Spinal cord (tissue), 10 donors: ENCODE results near the gene FBXW4. TPM values are rescaled to one million over a fixed set of nuclear protein-coding genes. Genes with fewer than 3 reads are reported as not detected.

Source experiments
- DNase-seq, 6 donors: peaks; one replicate each; pipeline versions ENCODE4 v3.0.0 to v3.0.0-alpha.2; 2013 to 2015; ENCODE audit warnings: low spot score in 6 of 6, low read depth in 4 of 6
- H3K27ac ChIP-seq: one replicate; pipeline ENCODE4 v1.5.1; 2013; ENCODE audit warnings: low read depth, low read length, control low read depth
- H3K27me3 ChIP-seq: one replicate; pipeline ENCODE4 v1.6.1; 2013; ENCODE audit warnings: low read length; ENCODE audit not compliant: control insufficient read depth, insufficient read depth
- H3K36me3 ChIP-seq: one replicate; pipeline ENCODE4 v1.6.1; 2013; ENCODE audit warnings: low read length; ENCODE audit not compliant: control insufficient read depth, insufficient read depth
- H3K4me1 ChIP-seq: one replicate; pipeline ENCODE4 v1.6.1; 2013; ENCODE audit warnings: low read length; ENCODE audit not compliant: control insufficient read depth, insufficient read depth
- H3K4me3 ChIP-seq: one replicate; pipeline ENCODE4 v1.5.1; 2013; ENCODE audit warnings: low read depth, low read length, control low read depth
- H3K9me3 ChIP-seq: one replicate; pipeline ENCODE4 v1.6.1; 2013; ENCODE audit warnings: low read length; ENCODE audit not compliant: control insufficient read depth, insufficient read depth
- WGBS: methylation state at CpG from one replicate; pipeline ENCODE4 v1.1.5; 2013; ENCODE audit warnings: missing lambda C conversion rate; ENCODE audit not compliant: insufficient coverage; 5-methylcytosine and 5-hydroxymethylcytosine counted together
- polyA plus RNA-seq, 2 donors: library from polyadenylated mRNA; unstranded; fragments of 120-200 nt; gene quantifications; one replicate each; pipeline ENCODE4 v1.2.1, GENCODE V29; 2013; ENCODE audit not compliant: insufficient read length in 2 of 2
- total RNA-seq, 2 donors: library from RNA; depleted of rRNA in 1 of 2; stranded (reverse); fragments of 120-200 nt in 1 of 2; fragments of >200 nt in 1 of 2; gene quantifications; one replicate each; pipeline versions ENCODE4 v1.2.3 to v1.2.4, GENCODE V29; 2013 to 2014
- donor health status: healthy.

The FBXW4 gene
- total and polyA plus RNA-seq, 4 donors, result 40.1 to 49.1 (median 45.5) TPM

GRCh38 chr10:101629837-101630632 lies 64.9 kb downstream of the FBXW4 start:
- DNase-seq, result peak in 2 of 6 donors; percentile 57 to 80
- Histone ChIP-seq H3K27ac (no peak overlapping the region), H3K27me3 (no peaks in the 10 kb centered on the region), H3K4me3 (no peak overlapping the region), H3K4me1 (peaks cover 12% of the 10 kb centered on the region), H3K9me3 (no peaks in the 10 kb centered on the region), H3K36me3 (peaks cover 20% of the 10 kb centered on the region)
- 30% methylated on average over 3 of the region's 13 CpGs for WGBS

GRCh38 chr10:101625821-101626412 lies 69.1 kb downstream of the FBXW4 start:
- DNase-seq, result no peak
- WGBS, result no CpG with 5 or more reads among the region's 1 CpG
- no peak overlapping the region for H3K27ac ChIP-seq
- H3K9me3 ChIP-seq, result no peaks in the 10 kb centered on the region
- peaks cover 12% of the 10 kb centered on the region for H3K4me1 ChIP-seq
- H3K36me3 ChIP-seq, result peaks cover 40% of the 10 kb centered on the region
- no peaks in the 10 kb centered on the region for H3K27me3 ChIP-seq
- no peak overlapping the region for H3K4me3 ChIP-seq

DNA sequence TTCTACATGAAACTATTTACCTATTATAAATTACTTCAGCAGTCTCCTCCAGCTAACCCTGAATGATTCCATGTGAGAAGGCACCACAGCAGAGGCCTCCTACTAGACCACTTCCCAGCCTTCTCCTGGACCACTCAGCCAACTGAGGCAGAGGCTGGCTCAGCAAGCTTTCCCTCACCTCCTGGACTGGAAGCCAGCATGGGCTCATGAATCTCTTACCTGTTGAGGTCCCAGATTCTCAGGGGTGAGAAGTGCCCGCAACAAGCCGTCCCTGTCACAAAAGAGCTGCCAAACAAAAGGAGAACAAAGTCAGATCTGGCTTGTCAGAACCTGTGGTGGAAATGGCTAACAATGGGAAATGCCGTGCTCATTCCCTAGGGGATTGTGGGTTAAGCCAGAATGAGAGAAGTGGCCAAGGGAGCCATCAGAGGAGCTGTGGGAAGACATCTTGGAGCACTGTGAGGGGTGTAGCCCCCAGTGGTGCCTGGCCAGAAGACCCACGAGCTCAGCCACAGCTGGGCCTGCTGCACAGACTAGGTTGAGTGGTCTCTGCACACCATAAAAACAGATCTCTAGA lies 70.4 kb downstream of the FBXW4 start:
- 93% methylated on average over 4 of the region's 4 CpGs for WGBS
- Histone ChIP-seq H3K36me3 (peaks cover 46% of the 10 kb centered on the region), H3K27ac (no peak overlapping the region)

DNA sequence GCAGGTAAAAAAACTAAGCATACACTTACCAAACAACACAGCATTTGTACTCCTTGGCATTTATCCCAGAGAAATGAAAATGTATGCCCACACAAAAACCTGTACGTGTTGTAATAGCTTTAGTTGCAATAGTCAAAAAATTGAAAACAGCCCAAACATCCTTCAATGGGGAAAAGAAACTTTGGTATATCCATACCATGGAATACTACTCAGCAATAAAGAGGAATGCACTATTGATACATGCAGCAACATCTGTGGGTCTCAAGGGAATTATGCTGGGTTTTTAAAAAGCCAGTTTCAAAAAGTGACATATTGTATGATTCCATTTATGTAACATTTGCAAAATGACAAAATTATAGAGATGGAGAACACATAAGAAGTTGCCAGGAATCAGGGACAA lies 71.4 kb downstream of the FBXW4 start:
- Histone ChIP-seq H3K4me3 (no peak overlapping the region), H3K27me3 (no peaks in the 10 kb centered on the region), H3K27ac (no peak overlapping the region), H3K4me1 (peaks cover 9% of the 10 kb centered on the region), H3K9me3 (no peaks in the 10 kb centered on the region), H3K36me3 (peaks cover 53% of the 10 kb centered on the region)
- WGBS, result no CpG with 5 or more reads among the region's 1 CpG
- no peak for DNase-seq

More for the DNA sequence above, 70.4 kb downstream of the FBXW4 start:
- peaks cover 9% of the 10 kb centered on the region for H3K4me1 ChIP-seq
- H3K9me3 ChIP-seq, result no peaks in the 10 kb centered on the region
- no peak overlapping the region for H3K4me3 ChIP-seq
- H3K27me3 ChIP-seq, result no peaks in the 10 kb centered on the region
- no peak for DNase-seq

DNA sequence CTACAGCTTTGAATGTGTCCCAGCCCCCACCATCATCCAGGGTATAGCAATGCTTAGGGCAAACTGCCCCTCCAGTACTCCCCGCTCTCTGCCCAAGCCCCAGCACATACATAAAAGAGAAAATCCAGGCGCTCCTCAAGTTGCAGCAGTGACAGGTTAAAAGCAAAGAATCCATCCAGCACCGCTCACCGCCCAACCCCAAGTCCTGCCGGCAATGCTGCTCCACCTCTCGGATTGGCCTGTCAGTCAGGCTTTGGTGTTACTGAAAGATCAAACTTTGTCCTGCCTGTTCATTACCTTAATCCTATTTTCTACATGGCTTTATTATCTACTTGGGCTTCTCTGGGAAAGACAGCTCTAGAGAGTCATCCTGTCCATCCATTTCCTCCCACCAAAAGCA lies 75.0 kb downstream of the FBXW4 start:
- peaks cover 61% of the 10 kb centered on the region for H3K36me3 ChIP-seq
- no peak overlapping the region for H3K4me3 ChIP-seq
- 96% methylated on average over 6 of the region's 6 CpGs for WGBS
- no peak for DNase-seq
- H3K27ac ChIP-seq, result no peak overlapping the region
- peaks cover 9% of the 10 kb centered on the region for H3K4me1 ChIP-seq
- no peaks in the 10 kb centered on the region for H3K27me3 ChIP-seq
- no peaks in the 10 kb centered on the region for H3K9me3 ChIP-seq

DNA sequence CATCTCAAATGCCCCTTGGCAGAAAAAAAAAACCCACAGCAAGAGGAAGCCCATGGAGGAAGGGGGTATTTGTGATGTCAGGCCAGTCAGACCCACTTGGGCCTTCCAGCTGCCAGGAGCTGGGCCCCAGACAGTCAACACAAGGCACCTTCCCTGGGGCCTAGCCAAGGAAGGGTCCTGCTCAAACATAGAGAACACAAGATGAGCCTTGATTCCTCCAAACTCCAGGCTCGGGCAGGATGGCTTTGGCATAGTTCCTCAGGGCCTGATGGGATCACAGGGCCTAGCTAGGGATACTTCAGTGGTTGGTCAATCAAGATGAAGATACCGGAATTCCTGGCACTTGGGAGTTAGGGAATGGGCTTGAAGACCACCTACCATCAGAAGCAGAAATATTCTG lies 76.1 kb downstream of the FBXW4 start:
- no peak for DNase-seq
- H3K36me3 ChIP-seq, result peaks cover 57% of the 10 kb centered on the region
- WGBS, result 90% methylated on average over 1 of the region's 2 CpGs

DNA sequence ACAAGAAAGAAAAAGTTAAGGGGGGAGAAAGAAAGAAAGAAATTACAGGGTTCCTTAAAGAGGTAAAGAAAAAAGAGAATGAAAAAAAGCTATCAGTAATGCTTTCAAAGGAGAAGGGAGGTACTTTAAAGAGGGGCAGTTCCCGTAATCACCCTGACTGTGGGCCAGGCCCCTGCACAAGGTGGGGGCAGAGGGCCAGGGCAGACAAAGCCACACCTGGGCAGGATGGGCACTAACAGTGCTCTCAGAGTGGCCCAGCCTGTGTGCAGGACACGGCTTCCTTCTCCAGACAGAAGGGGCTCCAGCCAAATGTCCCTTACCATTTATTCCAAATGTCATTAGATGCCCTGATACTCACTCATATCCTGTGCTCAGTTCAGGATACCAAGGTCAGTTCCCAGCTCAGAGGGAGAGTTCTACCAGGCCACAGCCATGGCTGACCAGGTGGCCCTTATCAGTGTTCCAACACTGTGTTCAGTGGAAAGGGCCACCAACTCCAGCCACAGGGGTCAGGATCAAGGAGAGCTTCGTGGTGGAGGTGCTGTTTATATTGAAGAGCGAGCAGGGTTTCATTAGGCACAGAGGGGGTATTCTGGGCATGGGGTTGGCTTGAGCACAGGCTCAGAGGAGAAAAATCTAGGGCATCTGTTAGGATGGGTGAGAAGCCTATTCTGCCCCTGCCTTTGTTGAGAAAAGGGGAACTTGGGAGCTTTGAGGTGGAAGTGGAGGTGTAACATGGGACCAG lies 77.0 kb downstream of the FBXW4 start:
- Histone ChIP-seq H3K9me3 (no peaks in the 10 kb centered on the region), H3K4me1 (peaks cover 29% of the 10 kb centered on the region), H3K27me3 (no peaks in the 10 kb centered on the region), H3K4me3 (no peak overlapping the region), H3K36me3 (peaks cover 61% of the 10 kb centered on the region), H3K27ac (no peak overlapping the region)
- no peak for DNase-seq
- WGBS, result 91% methylated on average over 4 of the region's 4 CpGs

More for the DNA sequence above, 76.1 kb downstream of the FBXW4 start:
- Histone ChIP-seq H3K9me3 (no peaks in the 10 kb centered on the region), H3K27ac (no peak overlapping the region), H3K4me1 (peaks cover 20% of the 10 kb centered on the region), H3K4me3 (no peak overlapping the region), H3K27me3 (no peaks in the 10 kb centered on the region)

GRCh38 chr10:101617102-101617823 lies 77.7 kb downstream of the FBXW4 start:
- no peak for DNase-seq
- WGBS, result 79% methylated on average over 4 of the region's 8 CpGs
- peaks cover 63% of the 10 kb centered on the region for H3K36me3 ChIP-seq
- H3K9me3 ChIP-seq, result no peaks in the 10 kb centered on the region
- no peaks in the 10 kb centered on the region for H3K27me3 ChIP-seq
- H3K4me1 ChIP-seq, result peaks cover 35% of the 10 kb centered on the region
- H3K27ac ChIP-seq, result no peak overlapping the region
- H3K4me3 ChIP-seq, result no peak overlapping the region
